ENCODE results near the gene MDFI. TPM values are rescaled to one million over a fixed set of nuclear protein-coding genes. Genes with fewer than 3 reads are reported as not detected.

The MDFI gene
- total RNA-seq, 1 donor from 2014 or later: 48.3 TPM

GRCh38 chr6:41649596-41649995, 11.3 kb downstream of the MDFI start:
- Mint-ChIP-seq H3K36me3 (ENCODE audit: insufficient read depth) (peaks cover 16% of the 10 kb centered on the region), H3K4me3 (ENCODE audit: low read depth) (no peak overlapping the region), H3K4me1 (ENCODE audit: low read depth) (peaks cover 8% of the 10 kb centered on the region), H3K9me3 (ENCODE audit: low read depth) (no peaks in the 10 kb centered on the region), H3K27ac (no peak overlapping the region), H3K27me3 (no peaks in the 10 kb centered on the region)
- TF ChIP-seq CTCF (IDR thresholded peaks at IDR 0.05; ENCODE audit: unreplicated experiment): no peak
- DNase-seq (ENCODE audit: low spot score, unreplicated experiment): no peak

- Mint-ChIP-seq H3K27me3 (no peaks in the 10 kb centered on the region), H3K9me3 (ENCODE audit: low read depth) (no peaks in the 10 kb centered on the region), H3K4me3 (ENCODE audit: low read depth) (no peak overlapping the region), H3K4me1 (ENCODE audit: low read depth) (peaks cover 5% of the 10 kb centered on the region), H3K36me3 (ENCODE audit: insufficient read depth) (peaks cover 16% of the 10 kb centered on the region), H3K27ac (no peak overlapping the region)
- DNase-seq (ENCODE audit: low spot score, unreplicated experiment): no peak
- no peak for TF ChIP-seq CTCF (IDR thresholded peaks at IDR 0.05; ENCODE audit: unreplicated experiment)
Observed at GRCh38 chr6:41650120-41650519, 11.9 kb downstream of the MDFI start.

GRCh38 chr6:41651246-41651961, 13.1 kb downstream of the MDFI start:
- peaks cover 16% of the 10 kb centered on the region for H3K36me3 Mint-ChIP-seq (ENCODE audit: insufficient read depth)
- TF ChIP-seq CTCF (IDR thresholded peaks at IDR 0.05; ENCODE audit: unreplicated experiment): no peak
- H3K4me3 Mint-ChIP-seq (ENCODE audit: low read depth): no peak overlapping the region
- no peak for DNase-seq (ENCODE audit: low spot score, unreplicated experiment)
- no peaks in the 10 kb centered on the region for H3K27me3 Mint-ChIP-seq
- no peak overlapping the region for H3K27ac Mint-ChIP-seq
- H3K9me3 Mint-ChIP-seq (ENCODE audit: low read depth): no peaks in the 10 kb centered on the region
- H3K4me1 Mint-ChIP-seq (ENCODE audit: low read depth): peaks cover 6% of the 10 kb centered on the region

- no peak overlapping the region for H3K4me3 Mint-ChIP-seq (ENCODE audit: low read depth)
Observed at GRCh38 chr6:41651962-41652657, 13.8 kb downstream of the MDFI start.

More at GRCh38 chr6:41651962-41652657, 13.8 kb downstream of the MDFI start:
- peak overlapping the region; percentile 70 for H3K27ac Mint-ChIP-seq
- no peak for TF ChIP-seq CTCF (IDR thresholded peaks at IDR 0.05; ENCODE audit: unreplicated experiment)
- H3K9me3 Mint-ChIP-seq (ENCODE audit: low read depth): no peaks in the 10 kb centered on the region
- H3K4me1 Mint-ChIP-seq (ENCODE audit: low read depth): peaks cover 6% of the 10 kb centered on the region
- peaks cover 16% of the 10 kb centered on the region for H3K36me3 Mint-ChIP-seq (ENCODE audit: insufficient read depth)
- DNase-seq (ENCODE audit: low spot score, unreplicated experiment): no peak
- H3K27me3 Mint-ChIP-seq: no peaks in the 10 kb centered on the region
